OCI-LY7 (cell line): ENCODE results near the gene NPDC1. TPM values are rescaled to one million over a fixed set of nuclear protein-coding genes. Genes with fewer than 3 reads are reported as not detected.

Experiments used
- BruUV-seq: library from RNA; stranded (reverse); fragments of 400-500 nt; replicated peaks from 2 replicates; lab custom pipeline; 2021; lab: Mats Ljungman, UMichigan
- CTCF ChIA-PET: fragments of 300-600 bp; sonication (Branson Sonifier 250); formaldehyde crosslinking; loops from one replicate; lab custom pipeline; 2022; ENCODE audit warnings: antibody characterized with exemption; ENCODE audit not compliant: unreplicated experiment; lab: Charles Lee
- POLR2A ChIA-PET: fragments of 300-600 bp; sonication (Branson Sonifier 250); formaldehyde crosslinking; loops from one replicate; lab custom pipeline; 2022; ENCODE audit warnings: antibody characterized with exemption; lab: Charles Lee
- DNase-seq: peaks from one replicate; pipeline ENCODE4 v3.0.0-alpha.2; 2015; ENCODE audit warnings: low spot score
- H2AFZ ChIP-seq: fragments of 200-600 bp; sonication (generic), shearing (Covaris generic); 2 replicates; pipeline ENCODE4 v1.6.1; 2014; ENCODE audit warnings: mild to moderate bottlenecking, antibody characterized with exemption, low read length, moderate library complexity
- H3K27ac ChIP-seq: fragments of 200-600 bp; sonication (generic); 2 replicates; pipeline ENCODE4 v1.5.1; 2014; ENCODE audit warnings: mixed run types, low read depth, mild to moderate bottlenecking, moderate library complexity, low read length, inconsistent platforms; ENCODE audit not compliant: poor library complexity, severe bottlenecking
- H3K36me3 ChIP-seq: fragments of 200-600 bp; sonication (generic); 2 replicates; pipeline ENCODE4 v1.6.1; 2014; ENCODE audit warnings: mild to moderate bottlenecking, antibody characterized with exemption, low read length, moderate library complexity, mixed read lengths; ENCODE audit not compliant: insufficient read depth
- H3K4me1 ChIP-seq: fragments of 200-600 bp; sonication (generic); 2 replicates; pipeline ENCODE4 v1.5.1; 2014; ENCODE audit warnings: mild to moderate bottlenecking, low read length; ENCODE audit not compliant: insufficient read depth, poor library complexity, severe bottlenecking
- H3K4me2 ChIP-seq: fragments of 200-600 bp; sonication (generic); 2 replicates; pipeline ENCODE4 v1.6.1; 2014; ENCODE audit warnings: mild to moderate bottlenecking, low read length
- H3K4me3 ChIP-seq: fragments of 200-600 bp; sonication (generic); 2 replicates; pipeline ENCODE4 v1.5.1; 2014; ENCODE audit warnings: mild to moderate bottlenecking, low read depth, low read length; ENCODE audit not compliant: poor library complexity, severe bottlenecking
- H3K79me2 ChIP-seq: fragments of 200-600 bp; sonication (generic); 2 replicates; pipeline ENCODE4 v1.6.1; 2016; ENCODE audit warnings: low read depth, mild to moderate bottlenecking, low read length, moderate library complexity, mixed read lengths; ENCODE audit not compliant: insufficient read depth
- H3K9me2 ChIP-seq: fragments of 200-600 bp; sonication (generic); 2 replicates; pipeline ENCODE4 v1.6.1; 2016; ENCODE audit warnings: mild to moderate bottlenecking, low read length, mixed read lengths; ENCODE audit not compliant: insufficient read depth
- H3K9me3 ChIP-seq: fragments of 200-600 bp; sonication (generic); 2 replicates; pipeline ENCODE4 v1.6.1; 2014; ENCODE audit warnings: mild to moderate bottlenecking, mixed run types, low read length, mixed read lengths
- H4K20me1 ChIP-seq: fragments of 200-600 bp; sonication (generic); 2 replicates; pipeline ENCODE4 v1.6.1; 2014; ENCODE audit warnings: mild to moderate bottlenecking, antibody characterized with exemption, low read length, moderate library complexity, mixed read lengths; ENCODE audit not compliant: insufficient read depth
- CTCF ChIP-seq: fragments of 200-600 bp; sonication (generic); conservative IDR thresholded peaks from 2 replicates; pipeline ENCODE4 v1.5.1; 2014; ENCODE audit warnings: mild to moderate bottlenecking, antibody characterized with exemption, low read length, moderate library complexity, mixed read lengths
- EZH2phosphoT487 ChIP-seq: fragments of 200-600 bp; sonication (generic); IDR thresholded peaks from 2 replicates; pipeline ENCODE4 v1.6.1; 2018; ENCODE audit warnings: low read depth, borderline replicate concordance, mild to moderate bottlenecking, mixed run types, antibody characterized with exemption, low read length, moderate library complexity, mixed read lengths
- intact Hi-C: fragments of 100-400 bp; cut with micrococcal nuclease; formaldehyde crosslinking; loops from one replicate; pipeline ENCODE4 v1.10.0; 2022; ENCODE audit not compliant: unreplicated experiment
- total RNA-seq, 2 experiments: library from RNA; depleted of rRNA in 1 of 2; stranded (reverse); fragments of >200 nt in 1 of 2; shearing (Covaris generic) in 1 of 2; gene quantifications; 2 replicates each; pipeline ENCODE4 v1.2.3, GENCODE V29; 2014 to 2022

The NPDC1 gene
- total RNA-seq, 2 experiments from 2014 or later: 0.32 to 0.38 TPM

- peaks cover 45% of the 10 kb centered on the region for H3K4me1 ChIP-seq
- no peaks in the 10 kb centered on the region for H3K9me2 ChIP-seq
- POLR2A ChIA-PET: interaction anchor here (1.7 to 2.1 kb wide), 2 partner anchors 29 to 40 kb away, joined by 4 read pairs; no protein-coding TSS in a partner anchor
- CTCF ChIA-PET: interaction anchor here (0.6 to 2.2 kb wide), 11 partner anchors 10 to 239 kb away, joined by 3 to 6 read pairs (median 3); partner anchors contain the start of genes CCDC183 and TMEM141
- peak overlapping the region; percentile 65 for H3K4me3 ChIP-seq
- BruUV-seq: no TSS peak
- intact Hi-C loops: loop anchor here (2.0 kb wide), 2 partner anchors 142 to 238 kb away; partner anchors contain the start of genes TMEM141 and TRAF2
- TF ChIP-seq CTCF (peak; percentile 83), EZH2phosphoT487 (no peak)
- H3K27ac ChIP-seq: no peak overlapping the region
- H3K4me2 ChIP-seq: peak overlapping the region; percentile 84
- H2AFZ ChIP-seq: no peak overlapping the region
- DNase-seq: peak; percentile 78
- H3K9me3 ChIP-seq: no peaks in the 10 kb centered on the region
- H3K79me2 ChIP-seq: no peaks in the 10 kb centered on the region
- H4K20me1 ChIP-seq: no peaks in the 10 kb centered on the region
- H3K36me3 ChIP-seq: no peaks in the 10 kb centered on the region
Measured at GRCh38 chr9:137029058-137029936, 16.7 kb downstream of the NPDC1 start.

GRCh38 chr9:137028263-137029057 lies 17.5 kb downstream of the NPDC1 start:
- Histone ChIP-seq H3K79me2 (no peaks in the 10 kb centered on the region), H3K27ac (peak overlapping the region; percentile 8), H4K20me1 (no peaks in the 10 kb centered on the region), H3K4me1 (peaks cover 46% of the 10 kb centered on the region), H3K4me3 (peak overlapping the region; percentile 65), H3K4me2 (peak overlapping the region; percentile 84), H3K9me2 (no peaks in the 10 kb centered on the region), H2AFZ (peak overlapping the region; percentile 80; the same call in 1 of the 2 replicates), H3K36me3 (no peaks in the 10 kb centered on the region), H3K9me3 (no peaks in the 10 kb centered on the region)
- BruUV-seq: no TSS peak
- DNase-seq: peak; percentile 77
- TF ChIP-seq EZH2phosphoT487 (no peak), CTCF (peak; percentile 62; the same call in 1 of the 2 replicates)
- POLR2A ChIA-PET: interaction anchor here (1.7 to 2.1 kb wide), 2 partner anchors 28 to 41 kb away, joined by 4 read pairs; no protein-coding TSS in a partner anchor
- intact Hi-C loops: loop anchor here (2.0 kb wide), 2 partner anchors 142 to 238 kb away; partner anchors contain the start of genes TMEM141 and TRAF2
- CTCF ChIA-PET: interaction anchor here (0.6 to 2.2 kb wide), 6 partner anchors 11 to 238 kb away, joined by 3 to 6 read pairs (median 3); partner anchors contain the start of gene TMEM141
